Measurements from ENCODE around the gene GRAP2.

DNA sequence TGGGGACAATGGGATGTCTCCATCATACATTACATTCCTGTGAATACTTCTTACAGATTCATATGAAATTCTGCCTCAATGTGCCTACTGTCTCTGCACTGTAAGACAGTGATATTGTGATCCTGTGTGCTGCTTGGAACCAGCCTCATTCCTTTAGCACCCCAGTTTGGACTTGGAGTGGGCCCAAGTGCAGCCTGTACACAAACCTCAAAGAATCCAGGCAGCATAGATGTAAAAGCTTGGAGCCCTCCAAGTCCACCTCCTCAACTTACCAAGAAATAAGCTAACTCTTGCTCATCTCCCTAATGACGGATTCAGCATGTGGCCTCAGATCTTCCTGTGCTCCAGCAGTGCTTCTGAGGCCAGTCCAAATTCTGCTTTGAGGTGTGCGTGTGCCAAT, 24.4 kb downstream of the GRAP2 start:
- TF ChIP-seq, protein P1, sequence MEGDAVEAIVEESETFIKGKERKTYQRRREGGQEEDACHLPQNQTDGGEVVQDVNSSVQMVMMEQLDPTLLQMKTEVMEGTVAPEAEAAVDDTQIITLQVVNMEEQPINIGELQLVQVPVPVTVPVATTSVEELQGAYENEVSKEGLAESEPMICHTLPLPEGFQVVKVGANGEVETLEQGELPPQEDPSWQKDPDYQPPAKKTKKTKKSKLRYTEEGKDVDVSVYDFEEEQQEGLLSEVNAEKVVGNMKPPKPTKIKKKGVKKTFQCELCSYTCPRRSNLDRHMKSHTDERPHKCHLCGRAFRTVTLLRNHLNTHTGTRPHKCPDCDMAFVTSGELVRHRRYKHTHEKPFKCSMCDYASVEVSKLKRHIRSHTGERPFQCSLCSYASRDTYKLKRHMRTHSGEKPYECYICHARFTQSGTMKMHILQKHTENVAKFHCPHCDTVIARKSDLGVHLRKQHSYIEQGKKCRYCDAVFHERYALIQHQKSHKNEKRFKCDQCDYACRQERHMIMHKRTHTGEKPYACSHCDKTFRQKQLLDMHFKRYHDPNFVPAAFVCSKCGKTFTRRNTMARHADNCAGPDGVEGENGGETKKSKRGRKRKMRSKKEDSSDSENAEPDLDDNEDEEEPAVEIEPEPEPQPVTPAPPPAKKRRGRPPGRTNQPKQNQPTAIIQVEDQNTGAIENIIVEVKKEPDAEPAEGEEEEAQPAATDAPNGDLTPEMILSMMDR (IDR thresholded peaks at IDR 0.05 in 2 of 3, conservative IDR thresholded peaks at IDR 0.05 in 1 of 3; ENCODE audit: borderline replicate concordance in 1 of 3, insufficient read depth in 1 of 3, low read depth in 2 of 3, low read length in 2 of 3), result no peak
- TF ChIP-seq ELF1 (IDR thresholded peaks at IDR 0.05; ENCODE audit: borderline replicate concordance, low read depth) (no peak), POLR2AphosphoS5 (IDR thresholded peaks at IDR 0.05; ENCODE audit: low read depth, low read length) (no peak), ZFX (IDR thresholded peaks at IDR 0.05) (no peak), JUND (IDR thresholded peaks at IDR 0.05) (no peak), SP1 (IDR thresholded peaks at IDR 0.05; ENCODE audit: low read depth) (no peak), EZH2phosphoT487 (IDR thresholded peaks at IDR 0.05; ENCODE audit: borderline replicate concordance) (no peak), CEBPB (IDR thresholded peaks at IDR 0.05; ENCODE audit: low read depth) (no peak), POLR2A (IDR thresholded peaks at IDR 0.05; ENCODE audit: borderline replicate concordance, extremely low read depth, insufficient read depth, insufficient read length) (no peak), EZH2 (IDR thresholded peaks at IDR 0.05) (no peak), SRF (IDR thresholded peaks at IDR 0.05; ENCODE audit: low read depth) (no peak), EGR1 (IDR thresholded peaks at IDR 0.05; ENCODE audit: low read depth) (no peak), ZNF274 (IDR thresholded peaks at IDR 0.05; ENCODE audit: low read depth, low read length) (no peak)
- TF ChIP-seq, protein P2, sequence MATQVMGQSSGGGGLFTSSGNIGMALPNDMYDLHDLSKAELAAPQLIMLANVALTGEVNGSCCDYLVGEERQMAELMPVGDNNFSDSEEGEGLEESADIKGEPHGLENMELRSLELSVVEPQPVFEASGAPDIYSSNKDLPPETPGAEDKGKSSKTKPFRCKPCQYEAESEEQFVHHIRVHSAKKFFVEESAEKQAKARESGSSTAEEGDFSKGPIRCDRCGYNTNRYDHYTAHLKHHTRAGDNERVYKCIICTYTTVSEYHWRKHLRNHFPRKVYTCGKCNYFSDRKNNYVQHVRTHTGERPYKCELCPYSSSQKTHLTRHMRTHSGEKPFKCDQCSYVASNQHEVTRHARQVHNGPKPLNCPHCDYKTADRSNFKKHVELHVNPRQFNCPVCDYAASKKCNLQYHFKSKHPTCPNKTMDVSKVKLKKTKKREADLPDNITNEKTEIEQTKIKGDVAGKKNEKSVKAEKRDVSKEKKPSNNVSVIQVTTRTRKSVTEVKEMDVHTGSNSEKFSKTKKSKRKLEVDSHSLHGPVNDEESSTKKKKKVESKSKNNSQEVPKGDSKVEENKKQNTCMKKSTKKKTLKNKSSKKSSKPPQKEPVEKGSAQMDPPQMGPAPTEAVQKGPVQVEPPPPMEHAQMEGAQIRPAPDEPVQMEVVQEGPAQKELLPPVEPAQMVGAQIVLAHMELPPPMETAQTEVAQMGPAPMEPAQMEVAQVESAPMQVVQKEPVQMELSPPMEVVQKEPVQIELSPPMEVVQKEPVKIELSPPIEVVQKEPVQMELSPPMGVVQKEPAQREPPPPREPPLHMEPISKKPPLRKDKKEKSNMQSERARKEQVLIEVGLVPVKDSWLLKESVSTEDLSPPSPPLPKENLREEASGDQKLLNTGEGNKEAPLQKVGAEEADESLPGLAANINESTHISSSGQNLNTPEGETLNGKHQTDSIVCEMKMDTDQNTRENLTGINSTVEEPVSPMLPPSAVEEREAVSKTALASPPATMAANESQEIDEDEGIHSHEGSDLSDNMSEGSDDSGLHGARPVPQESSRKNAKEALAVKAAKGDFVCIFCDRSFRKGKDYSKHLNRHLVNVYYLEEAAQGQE (IDR thresholded peaks at IDR 0.05; ENCODE audit: low read depth), result no peak
